G401 (cell line): ENCODE results near the gene CSTB. TPM values are rescaled to one million over a fixed set of nuclear protein-coding genes. Genes with fewer than 3 reads are reported as not detected.

Experiments used
- DNase-seq: peaks from one replicate; pipeline ENCODE4 v3.0.0-alpha.2; 2015; ENCODE audit warnings: low spot score
- in situ Hi-C: cut with HindIII; loops from 2 replicates; pipeline ENCODE4 v1.10.0; 2016; ENCODE audit warnings: low sequenced_read_pairs, mixed read lengths
- total RNA-seq: library from RNA; depleted of rRNA; stranded (reverse); fragments of >200 nt; shearing (Covaris generic); gene quantifications from 2 replicates; pipeline ENCODE4 v1.2.3, GENCODE V29; 2014

Gene CSTB
- total RNA-seq, 1 experiment from 2014 or later, result 8.9 TPM

DNA sequence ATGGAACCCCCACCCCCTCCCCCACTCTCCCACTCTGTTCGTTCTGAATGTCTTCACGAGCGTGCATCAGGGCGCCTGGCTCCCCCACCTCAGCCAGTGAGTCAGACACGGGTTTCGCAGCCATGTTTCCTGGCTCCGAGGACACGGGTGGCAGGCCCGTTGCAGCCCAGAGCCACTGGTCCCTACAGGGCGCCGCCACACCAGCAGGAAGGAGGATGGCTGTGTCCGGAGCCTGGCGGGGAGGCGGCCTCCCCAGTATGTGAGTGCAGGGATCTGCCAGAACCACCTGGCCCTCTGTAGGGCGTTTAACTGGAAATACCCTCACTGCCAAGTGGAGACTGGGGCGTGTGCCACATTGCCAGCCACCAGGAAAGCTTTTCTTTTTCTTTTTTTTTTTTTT, 18.5 kb downstream of the CSTB start:
- in situ Hi-C loops, result no loop called here

DNA sequence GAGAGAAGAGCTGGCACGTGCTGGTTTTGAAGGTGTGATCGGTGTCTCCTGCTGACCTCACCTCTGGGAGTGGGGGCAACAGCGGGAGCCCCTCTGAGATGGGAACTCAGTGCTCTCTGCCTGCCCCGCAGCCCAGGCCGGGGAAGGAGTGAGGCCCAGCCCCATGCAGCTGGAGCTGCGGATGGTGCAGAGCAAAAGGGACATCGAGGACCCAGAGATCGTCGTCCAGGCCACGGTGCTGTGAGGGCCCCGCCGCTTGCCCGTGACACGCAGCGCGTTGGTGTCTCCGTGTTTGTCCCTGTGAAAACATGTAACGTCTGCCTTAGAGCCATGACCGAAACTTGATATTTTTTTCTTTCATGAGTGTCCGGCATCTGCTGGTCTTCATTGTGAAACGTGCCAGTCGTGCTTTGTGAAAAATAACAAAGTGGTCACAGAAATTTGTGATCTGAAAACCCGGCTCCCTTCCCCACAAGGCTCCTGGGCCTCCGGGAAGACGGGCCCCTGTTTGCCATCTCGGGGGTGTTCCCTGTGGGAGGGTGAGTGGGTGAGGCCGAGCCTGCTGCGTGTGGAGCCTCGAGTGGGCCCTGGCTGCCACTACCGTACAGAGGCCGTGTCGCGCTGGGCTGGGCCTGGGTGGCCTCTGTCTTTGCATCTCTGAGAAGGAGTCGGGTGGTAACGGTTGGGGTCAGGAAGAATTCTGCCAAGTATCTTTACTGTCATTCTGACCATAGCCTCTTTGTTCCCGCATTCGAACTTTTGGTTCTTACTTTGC, 20.1 kb downstream of the CSTB start:
- in situ Hi-C loops, result no loop called here

More for the DNA sequence above, 18.5 kb downstream of the CSTB start:
- peak; percentile 75 for DNase-seq

DNA sequence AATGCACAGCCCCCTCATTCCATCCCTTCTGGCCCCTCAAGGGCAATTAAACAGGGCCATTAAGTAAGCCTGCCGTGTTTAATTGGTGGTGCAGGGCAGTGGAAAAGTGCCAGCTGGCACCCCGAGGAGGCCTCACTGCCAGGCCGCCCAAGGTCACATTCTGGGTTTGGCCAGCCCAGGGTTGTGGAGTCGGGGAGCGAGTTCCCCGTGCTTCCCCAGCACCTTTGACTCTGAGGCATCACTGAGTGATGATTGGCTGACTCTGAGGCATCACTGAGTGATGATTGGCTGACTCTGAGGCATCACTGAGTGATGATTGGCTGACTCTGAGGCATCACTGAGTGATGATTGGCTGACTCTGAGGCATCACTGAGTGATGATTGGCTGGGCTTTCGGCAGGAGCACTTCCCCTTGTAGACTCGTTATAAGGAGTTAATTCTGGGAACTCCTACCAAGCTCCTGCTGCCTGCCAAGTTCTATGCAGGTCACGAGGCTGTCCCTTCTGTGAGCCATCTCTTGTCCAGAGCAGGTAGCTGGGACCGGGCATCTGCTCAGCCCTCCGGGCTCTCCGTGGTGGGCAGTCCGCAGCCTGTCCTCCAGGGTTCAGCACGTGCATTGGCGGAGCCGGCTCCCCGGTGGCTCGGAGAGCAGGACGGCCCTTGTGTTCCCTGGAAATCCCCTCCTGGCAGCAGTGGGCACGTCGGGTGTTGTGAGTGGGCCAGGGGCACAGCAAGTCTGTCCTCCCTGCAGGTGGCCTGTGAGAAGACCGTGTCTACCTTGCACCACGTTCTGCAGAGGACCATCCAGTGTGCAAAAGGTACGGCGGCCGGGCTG, 20.9 kb downstream of the CSTB start:
- in situ Hi-C loops, result no loop called here

More for the DNA sequence above, 20.1 kb downstream of the CSTB start:
- DNase-seq, result no peak

DNA sequence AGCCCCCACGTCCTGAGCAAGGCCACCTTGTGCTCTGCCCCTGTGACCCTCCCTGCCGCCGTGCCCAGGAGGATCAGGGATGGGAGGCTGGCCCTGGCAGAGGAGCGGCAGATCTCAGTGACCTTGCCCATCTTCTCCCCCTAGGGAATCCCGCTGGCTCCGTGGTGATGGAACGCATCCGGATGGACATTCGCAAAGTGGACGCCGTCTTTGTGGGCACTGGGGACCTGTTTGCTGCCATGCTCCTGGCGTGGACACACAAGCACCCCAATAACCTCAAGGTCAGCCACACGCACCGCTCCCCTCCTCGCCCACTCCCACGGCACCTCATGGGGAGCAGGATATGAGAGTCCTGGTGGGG, 22.7 kb downstream of the CSTB start:
- no peak for DNase-seq
- in situ Hi-C loops, result no loop called here

More for the DNA sequence above, 20.9 kb downstream of the CSTB start:
- peak; percentile 89 for DNase-seq

DNA sequence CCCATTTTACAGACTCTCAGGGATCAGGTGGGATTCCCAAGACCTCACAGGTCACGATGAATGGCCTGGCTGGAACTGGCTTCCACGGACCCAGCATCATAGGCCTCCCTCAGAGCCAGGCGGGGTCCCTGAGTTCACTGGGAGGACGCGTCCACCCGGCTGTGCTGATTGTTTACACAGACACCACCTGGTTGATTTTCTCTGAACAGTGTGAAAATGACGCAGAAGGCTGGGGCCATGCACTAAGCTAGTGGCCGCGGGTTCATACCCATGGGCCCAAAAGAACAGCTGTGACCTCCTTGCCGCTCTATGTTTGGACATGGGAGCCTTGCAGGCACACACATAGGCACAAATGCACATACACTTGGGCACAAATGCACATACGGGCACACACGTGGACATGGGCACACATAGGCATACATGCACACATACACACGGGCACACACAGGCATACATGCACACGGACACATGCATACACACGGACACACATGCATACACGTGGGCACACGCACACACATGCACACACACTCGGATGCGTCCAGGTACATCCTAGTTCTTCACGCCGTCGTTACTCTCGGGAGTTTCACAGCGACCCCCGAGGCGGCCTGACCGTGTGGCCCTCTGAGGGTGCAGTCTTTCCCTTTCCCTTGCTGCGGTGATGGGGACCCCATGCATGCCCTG, 23.2 kb downstream of the CSTB start:
- in situ Hi-C loops, result no loop called here
- no peak for DNase-seq

DNA sequence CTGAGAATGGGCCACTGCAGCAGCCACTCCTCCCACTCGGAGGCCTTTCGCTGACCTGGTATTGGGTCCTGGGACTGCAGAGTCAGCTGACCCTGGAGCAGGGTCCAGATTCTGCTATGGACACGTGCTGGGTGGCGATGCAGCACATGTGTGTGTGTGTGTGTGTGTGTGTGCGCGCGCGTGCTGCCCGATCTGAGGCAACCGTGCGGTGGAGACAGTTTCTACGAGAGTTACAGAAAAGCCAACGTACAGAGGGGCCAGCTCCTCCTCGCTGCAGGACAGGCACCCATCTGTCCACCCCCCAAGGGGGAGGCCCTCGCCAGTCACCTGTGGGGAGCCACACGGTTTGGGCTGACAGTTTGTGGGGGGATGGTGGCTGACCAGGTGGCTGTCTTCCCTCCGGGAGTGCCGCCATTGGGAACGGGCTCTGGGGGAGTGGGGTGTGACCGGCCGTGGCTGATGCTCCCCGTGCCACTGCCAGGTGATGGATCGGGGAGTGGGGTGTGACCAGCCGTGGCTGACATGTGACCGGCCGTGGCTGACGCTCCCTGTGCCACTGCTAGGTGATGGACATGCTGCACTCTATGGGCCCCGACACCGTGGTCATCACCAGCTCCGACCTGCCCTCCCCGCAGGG, 24.0 kb downstream of the CSTB start:
- in situ Hi-C loops, result no loop called here
- no peak for DNase-seq

DNA sequence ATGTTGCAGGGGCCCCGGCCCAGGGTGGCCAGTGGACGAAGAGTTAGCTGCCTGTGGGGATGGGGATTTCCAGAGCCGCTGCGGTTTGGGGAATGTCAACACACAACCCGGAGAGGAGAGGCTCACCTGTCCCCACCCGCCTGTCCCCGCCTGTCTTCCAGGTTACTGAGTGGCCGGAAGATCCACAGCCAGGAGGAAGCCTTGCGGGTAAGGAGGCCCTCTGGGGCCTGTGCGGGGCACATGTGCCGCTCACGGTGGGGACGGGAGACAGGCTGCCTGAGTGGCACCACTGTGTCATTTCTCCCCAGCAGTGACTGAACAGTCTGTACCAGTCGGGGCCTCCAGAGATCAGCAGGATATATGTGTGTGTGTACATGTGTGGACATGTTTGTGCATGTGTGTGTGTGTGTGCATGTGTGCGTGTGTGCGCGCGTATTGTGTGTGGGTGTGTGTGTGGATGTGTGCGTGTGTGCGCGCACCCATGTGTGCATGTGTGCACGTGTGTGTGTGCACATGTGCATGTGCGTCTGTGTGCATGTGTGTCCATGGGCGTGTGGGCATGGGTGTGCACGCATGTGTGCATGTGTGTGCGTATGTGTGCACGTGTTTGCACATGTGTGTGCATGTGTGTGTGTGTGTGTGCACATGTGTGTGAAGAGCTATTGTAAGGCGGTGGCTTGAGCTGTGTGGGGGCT, 25.6 kb downstream of the CSTB start:
- no peak for DNase-seq
- in situ Hi-C loops, result no loop called here

DNA sequence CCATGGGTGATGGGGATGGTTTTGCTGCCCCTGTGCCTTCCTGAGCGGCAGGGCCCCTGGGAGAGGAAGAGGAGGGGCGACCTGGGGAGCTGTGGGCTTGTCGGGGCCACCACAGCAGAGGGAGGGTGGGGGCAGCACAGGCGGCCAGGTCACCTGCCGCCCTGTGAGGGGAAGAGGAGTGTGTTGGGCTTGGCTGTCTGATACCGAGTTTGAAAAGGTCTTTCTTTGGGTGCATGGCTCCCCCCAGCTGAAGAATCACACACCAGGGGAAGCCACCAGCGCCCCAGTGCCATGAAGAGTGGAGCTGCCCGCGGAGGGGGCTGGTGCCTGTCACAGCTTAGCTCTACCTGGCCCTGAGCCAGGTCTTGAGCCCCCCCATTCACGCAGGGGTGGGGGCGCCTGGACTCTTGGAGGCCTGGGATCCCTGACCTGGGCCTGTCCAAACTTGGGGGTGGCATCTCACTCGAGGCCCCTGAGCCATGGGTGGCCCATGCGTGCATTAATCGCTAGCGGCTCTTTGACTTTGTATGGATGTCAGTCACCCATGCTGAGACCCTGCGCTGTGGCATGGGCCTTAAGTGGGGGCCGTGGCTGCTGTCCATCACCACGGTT, 26.4 kb downstream of the CSTB start:
- in situ Hi-C loops, result no loop called here
- DNase-seq, result no peak

DNA sequence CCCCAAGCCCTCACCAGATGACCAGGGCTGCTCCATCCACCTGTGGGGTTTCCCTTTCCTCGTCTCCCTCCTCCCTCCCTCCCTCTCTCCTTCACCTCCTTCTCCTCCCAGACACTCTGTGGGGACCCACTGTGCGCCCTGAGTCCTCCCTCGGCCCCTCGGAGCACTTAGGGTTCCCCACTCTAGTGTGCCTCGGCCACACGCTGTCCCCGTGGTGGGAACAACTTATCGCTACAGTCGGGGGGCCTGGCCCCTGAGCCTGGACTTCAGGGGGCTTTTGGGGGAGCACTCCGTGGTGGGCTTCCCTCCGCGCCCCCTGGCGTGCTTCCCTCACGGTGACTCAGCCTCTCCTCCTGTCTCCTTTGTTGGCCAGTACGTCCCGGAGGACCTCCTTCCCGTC, 27.5 kb downstream of the CSTB start:
- in situ Hi-C loops, result no loop called here
- no peak for DNase-seq

DNA sequence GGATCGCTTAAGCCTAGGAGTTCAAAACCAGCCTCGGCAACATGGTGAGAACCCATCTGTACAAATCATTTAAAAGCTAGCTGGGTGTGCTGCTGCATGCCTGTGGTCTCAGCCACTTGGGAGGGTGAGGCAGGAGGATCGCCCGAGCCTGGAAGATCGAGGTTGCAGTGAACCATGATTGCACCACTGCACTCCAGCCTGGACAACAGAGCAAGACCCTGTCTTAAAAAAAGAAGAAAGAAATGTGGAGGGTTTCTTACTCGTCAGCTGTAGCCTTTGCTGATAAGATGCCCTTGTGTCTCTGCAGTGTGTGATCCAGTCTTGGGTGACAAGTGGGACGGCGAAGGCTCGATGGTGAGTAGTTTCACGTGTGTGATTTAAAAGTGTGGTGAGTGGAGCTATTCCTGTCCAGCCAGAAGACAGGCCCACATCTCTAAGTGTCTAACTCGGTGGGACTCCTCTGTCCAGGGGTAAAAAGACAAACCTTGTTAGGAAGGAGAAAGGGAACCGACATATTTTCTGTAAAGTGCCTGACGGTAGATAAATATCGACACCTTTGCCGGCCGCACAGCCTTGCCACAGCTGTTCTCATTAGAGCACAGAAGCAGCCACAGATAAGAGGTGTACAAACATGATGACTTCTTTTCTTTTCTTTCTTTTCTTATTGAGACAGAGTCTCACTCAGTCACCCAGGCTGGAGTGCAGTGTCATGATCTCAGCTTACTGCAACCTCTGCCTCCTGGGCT, 30.2 kb downstream of the CSTB start:
- in situ Hi-C loops, result no loop called here
- DNase-seq, result no peak

DNA sequence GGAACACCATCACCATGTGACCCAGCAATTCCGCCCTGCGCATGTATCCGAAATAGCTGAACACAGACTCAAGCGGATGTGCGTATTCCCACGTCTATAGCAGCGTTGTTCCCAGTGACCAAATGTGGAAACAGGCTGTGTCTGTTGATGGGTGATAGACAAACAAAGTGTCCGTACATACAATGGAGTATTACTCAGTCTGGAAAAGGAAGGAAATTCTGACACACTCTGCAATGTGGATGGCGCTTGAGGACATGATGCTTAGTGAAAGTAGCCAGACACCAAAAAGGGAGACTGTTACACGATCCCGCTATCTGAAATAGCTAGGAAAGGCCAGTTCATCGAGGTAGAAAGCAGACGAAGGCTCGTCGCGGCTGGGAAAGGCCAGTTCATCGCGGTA, 31.4 kb downstream of the CSTB start:
- in situ Hi-C loops, result no loop called here
- no peak for DNase-seq

DNA sequence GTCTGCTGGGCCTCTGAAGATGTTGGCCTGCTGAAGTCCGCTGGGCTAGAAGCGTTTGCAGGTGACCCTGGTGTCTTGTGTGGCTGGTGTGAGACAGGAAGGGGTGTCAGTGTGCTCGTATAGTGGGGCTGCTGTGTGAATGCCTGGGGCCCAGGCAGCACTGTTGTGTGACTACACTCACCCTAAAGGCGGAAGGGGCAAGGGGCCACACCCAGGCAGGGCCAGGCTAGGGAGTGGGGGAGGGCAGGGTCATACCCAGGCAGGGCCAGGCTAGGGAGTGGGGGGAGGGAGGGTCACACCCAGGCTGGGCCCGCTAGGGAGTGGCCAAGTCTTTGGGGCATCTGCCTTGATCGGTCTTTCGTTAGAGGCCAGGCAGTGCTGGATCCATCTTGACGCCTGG, 32.2 kb downstream of the CSTB start:
- no peak for DNase-seq
- in situ Hi-C loops, result no loop called here

DNA sequence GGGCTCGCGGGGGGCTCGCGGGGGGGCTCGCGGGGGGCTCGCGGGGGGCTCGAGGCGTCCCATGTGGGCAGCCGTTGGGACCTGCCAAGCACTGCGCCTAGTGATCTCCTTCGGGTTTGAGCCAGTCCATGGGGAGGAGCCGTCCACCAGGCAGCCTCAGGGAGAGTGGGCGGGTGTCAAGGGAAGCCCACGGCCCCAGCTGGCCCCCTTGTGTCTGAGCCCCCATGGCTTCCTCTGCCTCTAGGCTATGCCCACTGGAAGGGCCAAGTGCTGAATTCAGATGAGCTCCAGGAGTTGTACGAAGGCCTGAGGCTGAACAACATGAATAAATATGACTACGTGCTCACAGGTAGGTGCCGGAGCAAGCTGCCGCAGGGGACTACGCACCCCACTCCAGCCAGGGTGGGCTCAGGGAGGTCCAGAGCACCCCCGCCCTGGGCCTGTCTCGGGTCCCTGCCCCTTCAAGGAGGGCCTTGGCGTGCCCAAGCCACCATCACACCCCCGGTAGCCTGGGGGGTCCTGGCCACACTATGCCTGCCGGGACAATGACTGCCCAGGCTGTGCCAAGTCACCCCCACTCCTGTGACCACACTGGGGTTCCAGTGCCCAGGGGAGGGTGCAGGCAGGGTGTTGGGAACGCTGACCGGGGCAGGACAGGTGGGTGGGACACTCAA, 34.5 kb downstream of the CSTB start:
- no peak for DNase-seq
- in situ Hi-C loops, result no loop called here

DNA sequence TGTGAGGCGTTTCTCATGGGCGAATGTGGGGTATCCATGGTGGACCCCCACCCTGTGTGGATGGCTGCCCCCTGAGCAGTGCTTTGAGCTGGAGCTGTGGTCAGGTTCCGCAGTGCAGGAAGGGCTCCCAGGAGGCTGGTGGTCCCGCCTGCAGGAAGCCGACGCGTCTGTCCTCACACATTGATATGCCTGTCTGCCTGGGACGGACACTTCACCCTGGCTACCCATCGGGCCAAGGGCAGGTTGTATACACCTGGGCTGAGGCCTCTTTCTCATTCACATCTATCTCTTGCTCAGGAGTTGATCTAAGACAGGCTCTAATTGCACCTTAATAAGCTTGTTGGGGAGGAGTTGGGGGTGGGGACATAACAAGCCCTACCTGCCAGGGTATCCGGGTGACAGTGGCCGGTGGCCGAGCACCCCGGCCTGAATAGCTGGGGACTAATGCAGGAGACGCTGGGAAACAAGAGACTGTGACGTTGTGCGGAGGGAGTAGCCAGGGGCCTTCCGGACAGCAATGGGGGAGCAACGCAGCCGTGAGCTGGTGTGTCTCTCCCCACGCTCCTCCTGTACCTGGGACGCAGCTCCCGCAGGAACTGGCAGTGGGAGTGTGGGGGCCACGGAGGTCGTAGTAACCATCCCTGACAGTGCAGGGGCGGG, 35.5 kb downstream of the CSTB start:
- DNase-seq, result peak; percentile 65
- in situ Hi-C loops, result no loop called here

DNA sequence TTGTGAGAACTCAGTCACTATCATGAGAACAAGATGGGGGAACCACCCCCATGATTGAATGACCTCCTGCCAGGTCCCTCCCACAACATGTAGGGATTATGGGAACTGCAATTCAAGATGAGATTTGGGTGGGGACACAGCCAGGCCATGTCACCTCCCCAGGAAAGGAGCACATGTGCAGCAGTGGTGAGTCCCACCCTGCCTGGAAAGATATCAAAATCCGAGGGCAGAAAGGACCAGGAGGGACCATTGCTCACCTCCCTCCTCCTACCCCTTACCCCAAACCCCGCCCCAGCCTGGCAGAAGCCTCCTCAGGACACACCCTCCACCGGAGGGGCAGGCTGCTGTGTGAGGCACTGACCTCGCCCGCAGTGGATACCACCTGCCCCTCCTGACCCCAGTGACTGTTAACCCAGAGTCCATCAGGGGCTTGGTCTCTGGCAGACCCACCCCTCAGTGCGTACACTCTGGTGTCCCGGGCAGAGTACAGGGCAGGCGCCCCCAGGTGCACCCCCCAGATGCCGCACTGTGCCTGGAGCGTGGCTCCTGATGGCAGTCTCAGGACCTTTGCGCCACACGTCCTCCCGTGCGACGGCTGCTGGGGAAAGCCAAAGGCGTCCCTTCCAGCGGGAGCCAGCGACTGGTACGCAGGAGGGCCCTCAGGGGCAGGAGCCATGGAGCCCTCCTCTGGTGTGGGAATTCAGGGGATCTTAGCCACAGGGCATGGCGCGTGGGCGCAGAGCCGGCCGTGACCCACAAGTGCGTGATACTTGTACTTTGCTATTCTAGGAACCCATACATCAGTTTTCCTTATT, 36.3 kb downstream of the CSTB start:
- in situ Hi-C loops, result no loop called here
- DNase-seq, result no peak
